ENCODE measurements around the gene LGR5. TPM values are rescaled to one million over a fixed set of nuclear protein-coding genes. Genes with fewer than 3 reads are reported as not detected.
A peak's percentile ranks its signal among the peaks of the same experiment; 100 is the strongest.

LGR5 gene
- total RNA-seq, 3 donors from 2014 or later: 1.5 to 6.7 (median 4.4) TPM

- Histone ChIP-seq H3K4me3 (no peak overlapping the region), H3K36me3 (ENCODE audit: low read depth) (peaks cover 9% of the 10 kb centered on the region), H3K9me3 (no peaks in the 10 kb centered on the region), H3K4me1 (ENCODE audit: low read depth) (no peaks in the 10 kb centered on the region)
- TF ChIP-seq, protein P1, sequence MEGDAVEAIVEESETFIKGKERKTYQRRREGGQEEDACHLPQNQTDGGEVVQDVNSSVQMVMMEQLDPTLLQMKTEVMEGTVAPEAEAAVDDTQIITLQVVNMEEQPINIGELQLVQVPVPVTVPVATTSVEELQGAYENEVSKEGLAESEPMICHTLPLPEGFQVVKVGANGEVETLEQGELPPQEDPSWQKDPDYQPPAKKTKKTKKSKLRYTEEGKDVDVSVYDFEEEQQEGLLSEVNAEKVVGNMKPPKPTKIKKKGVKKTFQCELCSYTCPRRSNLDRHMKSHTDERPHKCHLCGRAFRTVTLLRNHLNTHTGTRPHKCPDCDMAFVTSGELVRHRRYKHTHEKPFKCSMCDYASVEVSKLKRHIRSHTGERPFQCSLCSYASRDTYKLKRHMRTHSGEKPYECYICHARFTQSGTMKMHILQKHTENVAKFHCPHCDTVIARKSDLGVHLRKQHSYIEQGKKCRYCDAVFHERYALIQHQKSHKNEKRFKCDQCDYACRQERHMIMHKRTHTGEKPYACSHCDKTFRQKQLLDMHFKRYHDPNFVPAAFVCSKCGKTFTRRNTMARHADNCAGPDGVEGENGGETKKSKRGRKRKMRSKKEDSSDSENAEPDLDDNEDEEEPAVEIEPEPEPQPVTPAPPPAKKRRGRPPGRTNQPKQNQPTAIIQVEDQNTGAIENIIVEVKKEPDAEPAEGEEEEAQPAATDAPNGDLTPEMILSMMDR (IDR thresholded peaks at IDR 0.05): no peak
- no peak for DNase-seq
- intact Hi-C loops (cut with DNase I, micrococcal nuclease): no loop called here
- ATAC-seq: no peak
These were observed 182.3 kb downstream of the LGR5 start for GRCh38 chr12:71621938-71622337.

GRCh38 chr12:71625476-71625875 is 185.9 kb downstream of the LGR5 start:
- Histone ChIP-seq H3K4me3 (no peak overlapping the region), H3K9me3 (no peaks in the 10 kb centered on the region), H3K36me3 (ENCODE audit: low read depth) (peaks cover 9% of the 10 kb centered on the region), H3K4me1 (ENCODE audit: low read depth) (no peaks in the 10 kb centered on the region)
- TF ChIP-seq, protein P1 (IDR thresholded peaks at IDR 0.05): no peak
- intact Hi-C loops (cut with DNase I, micrococcal nuclease): no loop called here
- ATAC-seq (no peak), DNase-seq (no peak)

DNA sequence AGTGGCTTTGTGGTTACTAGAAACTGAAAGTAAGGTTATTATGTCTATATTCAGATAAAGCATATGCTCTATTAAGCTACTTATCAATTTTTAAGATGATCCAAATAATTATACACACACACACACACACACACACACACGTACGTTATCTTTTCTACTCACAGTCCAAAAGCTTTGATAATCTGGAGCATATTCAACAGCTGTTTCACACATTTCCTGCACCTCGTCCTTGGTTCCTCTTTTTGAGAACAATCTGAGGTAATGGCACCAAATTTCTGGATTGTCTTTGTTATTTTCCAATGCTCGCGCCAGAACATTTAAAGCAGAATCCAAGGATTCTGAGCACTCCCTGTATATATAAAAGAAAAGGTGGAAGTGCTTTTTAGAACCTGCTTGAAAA is 186.5 kb downstream of the LGR5 start:
- ATAC-seq (peak; percentile 25), DNase-seq (peak in 1 of 3 donors; percentile 9)
- intact Hi-C loops (cut with DNase I, micrococcal nuclease): no loop called here
- peaks cover 9% of the 10 kb centered on the region for H3K36me3 ChIP-seq (ENCODE audit: low read depth)
- TF ChIP-seq, protein P1 (IDR thresholded peaks at IDR 0.05): no peak
- H3K4me3 ChIP-seq: no peak overlapping the region
- H3K9me3 ChIP-seq: no peaks in the 10 kb centered on the region
- no peaks in the 10 kb centered on the region for H3K4me1 ChIP-seq (ENCODE audit: low read depth)

DNA sequence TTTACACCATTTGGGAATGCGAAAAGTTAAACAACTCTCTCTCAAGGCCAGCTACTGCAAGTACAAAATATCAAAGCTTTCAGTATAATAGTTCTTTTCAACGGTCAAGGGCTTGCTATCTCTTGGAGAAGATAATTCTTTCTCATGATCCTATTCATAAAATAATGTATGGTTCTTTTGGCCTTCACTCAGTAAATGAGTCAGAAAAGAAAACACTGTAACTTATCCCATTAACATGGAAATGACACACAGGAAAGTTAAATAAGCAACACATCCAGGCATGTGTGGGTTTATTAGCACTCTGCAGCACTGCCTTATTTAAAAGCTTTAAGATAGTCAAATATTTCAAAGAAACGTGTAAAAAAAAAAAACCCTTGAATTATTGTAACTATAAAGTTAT is 187.2 kb downstream of the LGR5 start:
- TF ChIP-seq, protein P1 (IDR thresholded peaks at IDR 0.05): no peak
- ATAC-seq: peak; percentile 45
- intact Hi-C loops (cut with DNase I, micrococcal nuclease): no loop called here
- Histone ChIP-seq H3K4me1 (ENCODE audit: low read depth) (no peaks in the 10 kb centered on the region), H3K4me3 (no peak overlapping the region), H3K36me3 (ENCODE audit: low read depth) (peaks cover 9% of the 10 kb centered on the region), H3K9me3 (no peaks in the 10 kb centered on the region)
- no peak for DNase-seq

- TF ChIP-seq, protein P1 (IDR thresholded peaks at IDR 0.05): no peak
- intact Hi-C loops (cut with DNase I, micrococcal nuclease): no loop called here
- no peak for ATAC-seq
These were observed 187.9 kb downstream of the LGR5 start for GRCh38 chr12:71627438-71628002.

More at GRCh38 chr12:71627438-71628002, 187.9 kb downstream of the LGR5 start:
- Histone ChIP-seq H3K4me1 (ENCODE audit: low read depth) (no peaks in the 10 kb centered on the region), H3K4me3 (no peak overlapping the region), H3K36me3 (ENCODE audit: low read depth) (peaks cover 15% of the 10 kb centered on the region), H3K9me3 (no peaks in the 10 kb centered on the region)
- DNase-seq: no peak

Other genes starting within 250 kb of the LGR5 start
- gene ZFC3H1, start 224.1 kb downstream of the LGR5 start, total RNA-seq: 10 to 100 TPM; 49.0 to 64.1 (median 57.0) TPM
- 1 to 10 TPM; 3.2 to 4.6 (median 3.9) TPM for gene THAP2, start 224.5 kb downstream of the LGR5 start, total RNA-seq
- 10 to 100 TPM; 25.3 to 41.7 (median 37.3) TPM for gene TMEM19, start 246.3 kb downstream of the LGR5 start, total RNA-seq